Stimulated activated naive CD8-positive, alpha-beta T cell treated with anti-CD3 and anti-CD28 coated beads, Interleukin-15, Interleukin-2, amounts not matched to agents 100 ng/mL and 50 ng/mL, for 24 hours (primary cell): ENCODE results near the gene ARMH3.

Experiments used
- H3K27ac Mint-ChIP-seq: one replicate; pipeline ENCODE4 v1.8.0; 2021; ENCODE audit warnings: mild to moderate bottlenecking, mixed read lengths
- H3K27me3 Mint-ChIP-seq: one replicate; pipeline ENCODE4 v1.8.0; 2021; ENCODE audit warnings: mixed read lengths
- H3K36me3 Mint-ChIP-seq: one replicate; pipeline ENCODE4 v1.8.0; 2021; ENCODE audit warnings: low read depth, mixed read lengths
- H3K4me1 Mint-ChIP-seq: one replicate; pipeline ENCODE4 v1.8.0; 2021; ENCODE audit warnings: low read depth, mixed read lengths
- H3K4me3 Mint-ChIP-seq: one replicate; pipeline ENCODE4 v1.8.0; 2021; ENCODE audit warnings: mild to moderate bottlenecking, mixed read lengths
- H3K9me3 Mint-ChIP-seq: one replicate; pipeline ENCODE4 v1.8.0; 2021; ENCODE audit warnings: mixed read lengths

ARMH3 gene

GRCh38 chr10:102055647-102056419 lies at the start of gene ARMH3:
ARMH3 (minus strand) TSS chr10:102056173; CDS start chr10:102040114, 16,059 bp downstream.
- H3K4me3 Mint-ChIP-seq: peak within 1 kb of the TSS; percentile 97
- no peaks in the 10 kb centered on the region for H3K27me3 Mint-ChIP-seq
- H3K4me1 Mint-ChIP-seq: peaks cover 46% of the 10 kb centered on the region
- H3K9me3 Mint-ChIP-seq: no peaks in the 10 kb centered on the region
- no peaks in the 10 kb centered on the region for H3K36me3 Mint-ChIP-seq
- peak within 1 kb of the TSS; percentile 93 for H3K27ac Mint-ChIP-seq

GRCh38 chr10:102102421-102102820 lies 46.4 kb upstream of the ARMH3 start:
- H3K9me3 Mint-ChIP-seq: no peaks in the 10 kb centered on the region

GRCh38 chr10:102101152-102101551 lies 45.2 kb upstream of the ARMH3 start:
- Mint-ChIP-seq H3K27me3 (no peaks in the 10 kb centered on the region), H3K9me3 (no peaks in the 10 kb centered on the region), H3K4me3 (no peak overlapping the region), H3K36me3 (peaks cover 29% of the 10 kb centered on the region), H3K4me1 (peaks cover 11% of the 10 kb centered on the region), H3K27ac (no peak overlapping the region)

More at GRCh38 chr10:102102421-102102820, 46.4 kb upstream of the ARMH3 start:
- Mint-ChIP-seq H3K27me3 (no peaks in the 10 kb centered on the region), H3K4me1 (peaks cover 12% of the 10 kb centered on the region), H3K27ac (no peak overlapping the region), H3K36me3 (peaks cover 31% of the 10 kb centered on the region), H3K4me3 (no peak overlapping the region)

GRCh38 chr10:102096449-102096848 lies 40.5 kb upstream of the ARMH3 start:
- H3K27me3 Mint-ChIP-seq: no peaks in the 10 kb centered on the region
- H3K9me3 Mint-ChIP-seq: no peaks in the 10 kb centered on the region
- H3K36me3 Mint-ChIP-seq: peaks cover 10% of the 10 kb centered on the region
- H3K4me3 Mint-ChIP-seq: no peak overlapping the region
- no peak overlapping the region for H3K27ac Mint-ChIP-seq
- H3K4me1 Mint-ChIP-seq: no peaks in the 10 kb centered on the region

- no peak overlapping the region for H3K4me3 Mint-ChIP-seq
- H3K27ac Mint-ChIP-seq: no peak overlapping the region
- H3K27me3 Mint-ChIP-seq: no peaks in the 10 kb centered on the region
- no peaks in the 10 kb centered on the region for H3K36me3 Mint-ChIP-seq
- H3K4me1 Mint-ChIP-seq: no peaks in the 10 kb centered on the region
- H3K9me3 Mint-ChIP-seq: no peaks in the 10 kb centered on the region
Measured at GRCh38 chr10:102090772-102091171, 34.8 kb upstream of the ARMH3 start.

GRCh38 chr10:102086196-102086595 lies 30.2 kb upstream of the ARMH3 start:
- Mint-ChIP-seq H3K9me3 (no peaks in the 10 kb centered on the region), H3K27me3 (no peaks in the 10 kb centered on the region), H3K36me3 (no peaks in the 10 kb centered on the region), H3K27ac (no peak overlapping the region), H3K4me3 (no peak overlapping the region), H3K4me1 (no peaks in the 10 kb centered on the region)

GRCh38 chr10:102085336-102085735 lies 29.4 kb upstream of the ARMH3 start:
- no peaks in the 10 kb centered on the region for H3K4me1 Mint-ChIP-seq
- H3K4me3 Mint-ChIP-seq: no peak overlapping the region
- no peaks in the 10 kb centered on the region for H3K9me3 Mint-ChIP-seq
- no peak overlapping the region for H3K27ac Mint-ChIP-seq
- H3K27me3 Mint-ChIP-seq: no peaks in the 10 kb centered on the region
- H3K36me3 Mint-ChIP-seq: no peaks in the 10 kb centered on the region

GRCh38 chr10:102083541-102083940 lies 27.6 kb upstream of the ARMH3 start:
- no peaks in the 10 kb centered on the region for H3K36me3 Mint-ChIP-seq
- no peaks in the 10 kb centered on the region for H3K27me3 Mint-ChIP-seq
- H3K4me1 Mint-ChIP-seq: no peaks in the 10 kb centered on the region
- no peak overlapping the region for H3K27ac Mint-ChIP-seq
- H3K9me3 Mint-ChIP-seq: no peaks in the 10 kb centered on the region
- H3K4me3 Mint-ChIP-seq: no peak overlapping the region

GRCh38 chr10:102072673-102073527 lies 16.9 kb upstream of the ARMH3 start:
- Mint-ChIP-seq H3K27me3 (no peaks in the 10 kb centered on the region), H3K36me3 (no peaks in the 10 kb centered on the region), H3K4me3 (no peak overlapping the region), H3K9me3 (no peaks in the 10 kb centered on the region), H3K4me1 (no peaks in the 10 kb centered on the region), H3K27ac (no peak overlapping the region)

- peaks cover 14% of the 10 kb centered on the region for H3K4me1 Mint-ChIP-seq
- no peaks in the 10 kb centered on the region for H3K27me3 Mint-ChIP-seq
- H3K9me3 Mint-ChIP-seq: no peaks in the 10 kb centered on the region
- H3K36me3 Mint-ChIP-seq: peaks cover 6% of the 10 kb centered on the region
- H3K27ac Mint-ChIP-seq: no peak overlapping the region
- H3K4me3 Mint-ChIP-seq: no peak overlapping the region
Measured at GRCh38 chr10:102069071-102069470, 13.1 kb upstream of the ARMH3 start.

- no peaks in the 10 kb centered on the region for H3K9me3 Mint-ChIP-seq
- no peak overlapping the region for H3K27ac Mint-ChIP-seq
- no peak overlapping the region for H3K4me3 Mint-ChIP-seq
- H3K36me3 Mint-ChIP-seq: peaks cover 6% of the 10 kb centered on the region
- no peaks in the 10 kb centered on the region for H3K27me3 Mint-ChIP-seq
- peaks cover 16% of the 10 kb centered on the region for H3K4me1 Mint-ChIP-seq
Measured at GRCh38 chr10:102068216-102068615, 12.2 kb upstream of the ARMH3 start.

- Mint-ChIP-seq H3K36me3 (peaks cover 6% of the 10 kb centered on the region), H3K4me3 (no peak overlapping the region), H3K9me3 (no peaks in the 10 kb centered on the region), H3K27ac (peak overlapping the region; percentile 88), H3K4me1 (peaks cover 16% of the 10 kb centered on the region), H3K27me3 (no peaks in the 10 kb centered on the region)
Measured at GRCh38 chr10:102067091-102067916, 11.3 kb upstream of the ARMH3 start.

- H3K4me1 Mint-ChIP-seq: peaks cover 16% of the 10 kb centered on the region
- peak overlapping the region; percentile 88 for H3K27ac Mint-ChIP-seq
- H3K9me3 Mint-ChIP-seq: no peaks in the 10 kb centered on the region
- H3K4me3 Mint-ChIP-seq: peak overlapping the region; percentile 89
- H3K27me3 Mint-ChIP-seq: no peaks in the 10 kb centered on the region
- H3K36me3 Mint-ChIP-seq: peaks cover 6% of the 10 kb centered on the region
Measured at GRCh38 chr10:102066399-102067088, 10.6 kb upstream of the ARMH3 start.
